H7 (cell line): ENCODE results near the gene IL17RB. TPM values are rescaled to one million over a fixed set of nuclear protein-coding genes. Genes with fewer than 3 reads are reported as not detected.

Experiments used
- DNase-seq: peaks from one replicate; pipeline ENCODE4 v3.0.0; 2012
- H3K27me3 ChIP-seq: 2 replicates; pipeline ENCODE4 v1.6.0; 2011; ENCODE audit warnings: mild to moderate bottlenecking, low read length; ENCODE audit not compliant: control insufficient read depth, insufficient read depth
- H3K36me3 ChIP-seq: replicated peaks from 2 replicates; pipeline ENCODE4 v1.5.1; 2011; ENCODE audit warnings: low read length; ENCODE audit not compliant: control insufficient read depth, insufficient read depth
- H3K4me3 ChIP-seq: 2 replicates; pipeline ENCODE4 v1.5.1; 2011; ENCODE audit warnings: low read depth, mild to moderate bottlenecking, control low read depth, low read length, moderate library complexity; ENCODE audit not compliant: insufficient read depth
- total RNA-seq: library from RNA; depleted of rRNA; stranded (reverse); fragments of >200 nt; shearing (Covaris generic); gene quantifications from 2 replicates; pipeline ENCODE4 v1.2.3, GENCODE V29; 2014

The IL17RB gene
- total RNA-seq, 1 experiment from 2014 or later = 8.9 TPM

DNA sequence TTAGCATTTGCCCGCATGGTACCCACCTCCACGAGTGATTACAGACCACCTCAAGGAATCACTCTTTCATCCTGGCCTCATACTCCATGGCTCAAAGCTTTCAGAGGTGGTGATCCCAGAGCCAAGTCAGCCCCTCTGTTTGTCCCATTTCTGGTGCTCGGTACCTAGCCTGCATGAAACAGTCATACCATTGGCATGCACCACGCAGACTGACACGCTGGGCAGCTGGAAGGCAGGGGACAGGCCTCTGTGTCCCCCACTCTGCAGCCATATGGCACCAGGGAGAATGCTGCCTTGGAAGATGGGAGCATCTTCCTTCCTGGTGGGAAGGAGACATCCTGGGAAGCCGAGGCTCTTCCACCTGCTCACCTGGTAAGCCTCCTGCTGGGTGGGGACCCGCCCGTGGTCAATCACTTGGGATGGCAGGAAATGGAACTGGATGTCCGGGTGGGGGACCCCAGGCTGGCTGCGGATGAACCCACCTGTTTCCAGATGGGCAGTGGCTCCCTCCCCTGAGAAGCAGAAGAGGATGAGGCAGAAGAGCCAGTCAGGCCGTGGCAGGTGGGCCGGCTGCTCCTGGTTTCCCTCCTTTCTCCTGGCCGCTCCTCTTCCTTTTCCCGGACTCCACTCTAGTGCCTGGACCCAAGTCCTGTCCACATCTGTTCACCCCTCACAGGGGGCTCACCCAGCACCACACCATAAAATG, 27.1 kb upstream of the IL17RB start:
- Histone ChIP-seq H3K36me3 (peaks cover 7% of the 10 kb centered on the region), H3K27me3 (no peaks in the 10 kb centered on the region), H3K4me3 (no peak overlapping the region)
- no peak for DNase-seq

DNA sequence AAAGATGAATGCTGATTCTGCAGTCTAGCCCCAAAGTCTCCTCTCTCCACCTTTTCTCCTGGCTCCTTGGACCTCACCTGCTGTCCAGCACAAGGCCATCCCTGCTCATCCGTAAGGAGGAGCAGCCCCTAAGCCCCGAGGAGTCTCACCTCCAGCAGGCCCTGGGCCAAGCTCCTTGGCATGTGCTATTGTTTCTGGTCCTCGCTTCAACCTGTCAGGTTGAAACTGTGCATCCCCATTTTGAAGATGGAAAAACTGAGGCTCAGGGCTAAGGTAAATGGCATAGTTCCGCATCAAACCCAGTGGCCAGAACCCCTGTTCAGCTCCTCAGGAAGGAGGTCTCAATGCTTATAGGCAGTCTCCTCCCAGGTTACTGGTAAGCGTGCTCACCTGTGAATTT, 26.3 kb upstream of the IL17RB start:
- no peak for DNase-seq
- Histone ChIP-seq H3K36me3 (peaks cover 7% of the 10 kb centered on the region), H3K4me3 (no peak overlapping the region), H3K27me3 (no peaks in the 10 kb centered on the region)

DNA sequence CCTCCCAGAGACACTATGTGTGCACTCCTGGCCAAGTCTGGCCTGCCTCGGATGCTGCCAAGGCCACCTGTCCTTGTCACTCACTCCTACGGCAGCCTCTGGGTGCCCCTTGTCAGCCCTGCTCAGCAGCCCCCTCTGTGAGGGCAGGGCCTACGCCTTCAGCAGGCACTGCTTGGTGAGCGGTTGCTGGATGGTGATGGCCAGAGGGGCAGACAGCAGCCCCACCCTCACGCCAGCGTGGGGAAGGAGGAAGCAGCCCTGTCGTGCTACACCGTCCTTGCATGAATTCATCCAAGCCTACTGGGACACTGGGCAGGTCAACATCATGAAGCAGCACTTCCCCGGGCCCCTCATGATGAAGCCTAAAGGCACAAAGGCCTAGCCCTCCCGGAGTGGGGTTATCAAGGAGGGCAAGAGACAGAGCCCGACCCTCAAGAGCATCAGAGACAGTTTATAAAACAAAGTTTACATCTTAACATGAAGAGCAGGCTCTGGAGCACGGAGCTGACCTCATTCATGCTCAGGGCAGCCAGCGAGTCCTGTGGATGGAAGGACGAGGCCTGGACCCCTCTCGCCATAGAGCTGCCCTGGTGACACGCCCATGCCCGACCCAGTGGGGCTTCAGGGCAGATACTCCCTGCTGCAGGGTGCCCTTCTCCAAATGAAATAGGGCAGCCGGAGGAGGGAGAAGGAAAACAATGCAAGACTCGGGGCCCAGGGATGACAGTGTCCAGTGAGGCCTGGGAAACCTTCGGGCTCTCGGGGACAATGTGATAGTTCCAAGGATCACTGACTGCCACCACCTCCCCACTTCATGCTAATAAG, 25.4 kb upstream of the IL17RB start:
- Histone ChIP-seq H3K36me3 (peaks cover 7% of the 10 kb centered on the region), H3K27me3 (no peaks in the 10 kb centered on the region), H3K4me3 (no peak overlapping the region)
- no peak for DNase-seq

DNA sequence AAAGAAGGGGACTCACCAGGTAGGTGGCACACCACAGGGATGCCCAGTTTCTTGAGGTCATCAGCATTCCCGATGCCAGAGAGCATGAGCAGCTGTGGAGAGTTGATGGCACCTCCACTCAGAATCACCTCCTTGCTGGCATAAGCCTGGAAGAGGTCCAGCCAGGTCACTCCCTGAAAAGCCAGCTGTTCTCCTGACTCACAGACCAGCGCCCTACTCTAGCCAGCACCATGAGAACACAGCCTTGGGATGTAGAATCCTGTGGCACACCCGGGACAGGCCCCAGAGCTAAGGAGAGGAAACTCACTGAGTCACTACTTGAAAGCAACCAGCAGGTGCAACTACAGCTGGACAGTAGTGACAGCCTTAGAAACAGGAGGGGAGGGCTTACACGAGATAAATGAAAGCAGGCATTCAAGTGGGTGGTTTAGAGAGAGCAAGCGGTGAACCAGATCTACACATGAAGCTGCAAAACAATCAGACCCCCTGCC, 24.7 kb upstream of the IL17RB start:
- Histone ChIP-seq H3K36me3 (peaks cover 7% of the 10 kb centered on the region), H3K27me3 (no peaks in the 10 kb centered on the region), H3K4me3 (no peak overlapping the region)
- no peak for DNase-seq

DNA sequence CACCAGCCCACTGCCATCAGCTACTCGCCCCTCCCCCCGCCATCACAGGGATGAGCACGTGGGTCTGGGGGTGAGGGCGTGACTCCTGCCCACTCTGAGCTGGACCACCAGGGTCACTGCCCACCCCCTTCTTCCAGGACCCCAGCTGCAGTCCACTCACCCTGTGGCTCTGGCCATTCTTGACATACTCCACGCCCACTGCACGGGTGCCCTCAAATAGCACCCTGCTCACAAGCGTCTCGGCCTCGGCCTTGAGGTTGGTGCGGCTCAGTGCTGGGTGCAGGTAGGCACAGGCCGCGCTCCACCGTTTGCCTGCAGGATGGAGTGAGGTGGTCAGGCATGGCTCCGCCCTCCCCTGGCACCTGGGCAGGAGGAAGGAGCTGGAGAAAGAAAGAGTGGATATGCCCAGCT, 24.0 kb upstream of the IL17RB start:
- Histone ChIP-seq H3K4me3 (no peak overlapping the region), H3K36me3 (peaks cover 7% of the 10 kb centered on the region), H3K27me3 (no peaks in the 10 kb centered on the region)
- DNase-seq = no peak

DNA sequence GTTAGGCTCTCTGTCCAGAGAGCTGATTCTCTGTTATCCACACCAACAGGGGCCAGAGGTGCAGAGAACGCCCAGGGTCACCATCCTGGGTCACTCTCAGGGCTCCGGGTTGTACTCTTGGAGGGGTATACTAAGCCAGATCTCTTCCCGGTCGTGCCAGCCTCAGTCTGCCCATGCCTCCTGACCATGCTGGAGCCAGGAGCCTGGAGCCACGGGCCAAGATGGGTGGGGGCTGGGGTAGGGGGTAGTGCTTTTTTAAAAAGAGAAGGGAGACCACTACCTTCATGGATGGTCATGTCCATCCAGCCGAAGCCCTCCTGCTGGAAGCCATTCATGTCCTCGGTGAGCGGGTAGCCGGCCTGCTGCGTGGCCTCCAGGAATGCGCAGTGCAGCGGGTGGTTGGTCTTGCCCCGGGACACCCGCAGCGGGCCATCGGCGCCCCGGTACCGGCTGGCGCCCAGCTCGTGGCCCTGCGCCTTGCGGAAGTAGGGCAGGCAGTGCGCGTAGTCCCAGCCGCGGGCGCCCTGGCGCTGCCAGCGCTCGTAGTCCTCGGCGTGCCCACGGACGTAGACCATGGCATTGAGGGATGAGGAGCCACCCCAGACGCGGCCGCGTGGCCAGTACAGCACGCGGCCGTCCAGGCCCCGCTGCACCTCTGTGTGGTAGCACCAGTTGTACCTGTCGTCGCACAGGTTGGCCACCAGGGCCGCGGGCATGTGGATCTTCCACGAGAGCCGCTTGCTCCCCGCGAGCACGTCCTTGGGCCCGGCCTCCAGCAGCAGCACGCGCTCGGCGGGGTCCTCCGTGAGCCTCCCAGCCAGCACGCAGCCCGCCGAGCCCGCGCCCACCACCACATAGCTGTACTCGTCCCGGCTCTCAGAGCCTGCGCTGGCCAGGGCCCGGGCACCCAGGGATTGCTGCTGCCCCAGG, 23.1 kb upstream of the IL17RB start:
- H3K36me3 ChIP-seq = peaks cover 7% of the 10 kb centered on the region
- no peaks in the 10 kb centered on the region for H3K27me3 ChIP-seq
- H3K4me3 ChIP-seq = no peak overlapping the region
- DNase-seq = peak; percentile 78

DNA sequence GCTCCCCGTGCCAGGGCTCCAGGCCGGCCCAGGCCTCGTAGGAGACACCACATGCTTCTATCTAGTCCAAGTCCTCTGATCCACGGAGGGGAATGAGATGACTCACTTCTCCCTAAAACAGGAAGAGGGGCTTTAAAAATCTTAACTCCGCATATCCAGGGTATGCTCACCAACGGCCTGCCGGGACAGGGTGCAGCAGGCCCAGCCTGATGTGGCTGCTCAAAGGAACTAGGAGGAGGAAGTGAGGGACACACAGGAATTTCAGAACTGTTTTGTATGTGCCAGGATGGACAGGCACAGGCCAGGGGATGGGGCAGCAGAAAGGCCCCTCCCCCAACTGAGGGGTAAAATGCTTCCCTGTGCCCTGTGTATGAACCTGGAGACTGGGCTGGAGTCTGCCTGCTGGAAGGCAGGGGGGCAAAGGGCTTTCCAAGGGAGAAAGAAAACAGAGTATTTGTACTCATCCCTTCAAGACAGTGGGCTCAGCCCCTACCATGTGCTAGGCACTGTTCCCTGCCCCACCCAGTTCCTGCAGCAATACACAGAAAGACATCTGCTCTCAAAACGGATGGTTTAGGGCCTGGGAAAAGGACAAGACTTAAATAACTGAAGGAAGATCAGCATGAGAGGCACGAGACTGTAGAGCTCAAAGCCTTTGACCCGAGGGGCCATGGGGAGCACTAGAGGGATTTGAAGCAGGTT, 22.3 kb upstream of the IL17RB start:
- H3K4me3 ChIP-seq = no peak overlapping the region
- H3K36me3 ChIP-seq = peaks cover 3% of the 10 kb centered on the region
- H3K27me3 ChIP-seq = no peaks in the 10 kb centered on the region
- DNase-seq = no peak

DNA sequence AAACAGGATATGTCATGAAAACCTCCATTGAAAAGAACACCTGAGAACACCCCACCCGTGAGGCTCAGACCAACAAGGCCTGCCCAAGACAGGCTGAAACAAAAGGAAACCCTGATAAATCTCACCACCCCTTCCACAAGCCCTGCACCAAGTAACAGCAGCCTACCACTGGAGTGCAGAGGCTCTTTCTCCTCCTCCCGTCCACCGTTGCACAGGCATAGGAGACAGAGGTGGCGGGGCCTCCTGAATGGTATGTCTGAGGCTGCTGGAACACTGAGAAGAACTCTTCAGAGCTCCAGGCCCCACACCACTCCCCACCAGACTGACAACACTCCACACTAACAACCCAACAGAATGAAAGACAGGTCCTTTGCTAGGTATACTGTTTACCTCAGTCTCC, 21.6 kb upstream of the IL17RB start:
- no peaks in the 10 kb centered on the region for H3K27me3 ChIP-seq
- no peak for DNase-seq
- H3K36me3 ChIP-seq = peaks cover 3% of the 10 kb centered on the region
- no peak overlapping the region for H3K4me3 ChIP-seq

DNA sequence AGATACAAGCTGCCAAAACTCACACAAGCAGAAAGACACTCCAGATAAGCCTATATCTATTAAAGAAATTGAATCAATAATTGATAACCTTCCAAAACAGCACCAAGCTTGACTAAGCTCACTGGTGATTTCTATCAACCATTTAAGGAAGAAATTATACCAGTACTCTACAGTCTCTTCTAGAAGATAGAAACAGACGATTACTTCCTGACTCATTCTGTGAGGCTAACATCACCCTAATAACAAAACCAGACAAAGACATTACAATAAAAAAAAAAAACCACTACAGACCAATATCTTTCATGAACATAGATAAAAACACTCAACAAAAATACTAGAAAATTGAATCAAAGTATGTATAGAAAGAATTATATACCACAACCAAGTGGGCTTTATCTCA, 20.3 kb upstream of the IL17RB start:
- DNase-seq = no peak
- Histone ChIP-seq H3K36me3 (no peaks in the 10 kb centered on the region; the same call in none of the 2 replicates), H3K4me3 (no peak overlapping the region), H3K27me3 (no peaks in the 10 kb centered on the region)

DNA sequence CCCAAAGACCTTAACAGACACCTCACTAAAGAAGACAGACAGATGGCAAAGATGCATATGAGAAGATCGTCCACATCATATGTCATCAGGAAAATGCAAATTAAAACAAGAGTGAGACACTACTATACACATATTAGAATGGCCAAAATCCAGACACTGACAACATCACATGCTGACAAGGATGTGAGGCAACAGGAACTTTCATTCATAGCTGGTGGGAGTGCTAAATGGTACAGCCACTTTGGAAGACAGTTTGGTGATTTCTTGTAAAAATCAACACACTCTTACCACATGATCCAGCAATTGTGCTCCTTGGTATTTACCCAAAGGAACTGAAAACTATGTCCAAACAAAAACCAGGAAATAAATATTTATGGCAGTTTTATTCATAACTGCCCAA, 17.8 kb upstream of the IL17RB start:
- DNase-seq = no peak
- Histone ChIP-seq H3K36me3 (no peaks in the 10 kb centered on the region), H3K27me3 (no peaks in the 10 kb centered on the region), H3K4me3 (no peak overlapping the region)

DNA sequence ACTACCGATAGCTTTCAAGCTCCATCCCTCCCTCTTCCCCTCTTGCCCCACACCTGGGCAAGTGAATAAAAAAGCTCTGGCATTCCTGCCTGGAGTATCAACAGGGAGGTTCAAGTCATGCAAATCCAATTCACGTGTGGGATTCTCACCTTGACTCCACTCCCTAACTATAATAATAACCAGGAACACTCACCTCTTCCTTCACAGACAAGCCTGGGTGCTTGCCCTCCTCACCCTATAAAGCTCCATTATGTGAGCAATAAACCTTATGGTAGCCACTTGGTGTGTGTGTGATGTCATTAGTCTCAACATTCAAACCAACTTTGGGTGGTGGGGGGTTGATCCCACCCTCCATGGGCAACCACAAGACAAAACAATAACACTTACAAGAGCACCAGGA, 16.8 kb upstream of the IL17RB start:
- Histone ChIP-seq H3K4me3 (no peak overlapping the region), H3K27me3 (no peaks in the 10 kb centered on the region), H3K36me3 (no peaks in the 10 kb centered on the region)
- DNase-seq = no peak

DNA sequence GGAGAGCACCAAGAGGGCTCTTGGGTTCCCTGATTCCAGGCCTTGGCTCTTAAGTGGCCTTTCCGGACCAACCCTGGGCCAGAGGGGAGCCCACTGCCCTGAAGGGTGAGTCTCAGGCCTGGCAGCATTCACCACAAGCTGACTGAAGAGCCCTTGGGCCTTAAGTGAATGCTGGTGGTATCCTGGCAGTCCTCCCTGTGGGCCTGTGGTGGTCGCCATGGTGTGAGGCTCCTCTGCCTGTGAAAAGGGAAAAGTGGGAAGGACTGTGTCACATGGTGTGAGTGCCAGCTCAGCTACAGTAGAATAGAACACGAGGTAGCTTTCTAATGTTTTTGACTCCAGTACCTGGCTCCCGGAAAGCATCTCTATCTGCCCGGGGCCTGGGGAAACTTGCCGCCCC, 15.4 kb upstream of the IL17RB start:
- H3K36me3 ChIP-seq = no peaks in the 10 kb centered on the region
- no peak for DNase-seq
- H3K4me3 ChIP-seq = no peak overlapping the region
- no peaks in the 10 kb centered on the region for H3K27me3 ChIP-seq

DNA sequence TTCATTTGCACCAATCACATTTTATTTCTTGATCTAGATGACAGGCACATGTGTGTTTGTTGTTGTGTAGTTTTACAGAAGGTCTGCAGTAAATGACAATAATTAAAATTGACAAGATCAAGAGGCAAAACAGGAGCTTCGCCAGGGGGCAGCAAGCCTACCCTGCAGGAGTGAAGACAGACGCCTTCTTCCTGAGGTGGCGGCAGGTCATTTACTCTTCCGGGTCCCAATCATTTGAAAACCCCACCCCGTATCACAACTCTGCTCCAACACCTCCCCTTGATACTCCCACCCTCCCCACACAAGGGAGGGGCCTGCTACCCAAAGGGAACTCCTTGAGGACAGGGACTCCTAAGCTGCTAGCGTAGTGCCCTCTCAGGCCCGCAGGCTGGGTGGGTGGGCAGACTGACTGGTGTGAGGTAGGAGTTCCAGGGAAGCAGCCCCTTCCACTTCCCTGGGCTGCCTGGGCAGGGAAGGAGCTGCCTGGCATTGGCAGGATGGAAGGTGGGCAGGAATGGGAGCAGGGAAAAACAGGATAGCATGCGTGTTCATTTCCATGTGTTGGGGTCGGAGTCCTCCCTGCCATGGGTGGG, 13.2 kb upstream of the IL17RB start:
- no peaks in the 10 kb centered on the region for H3K36me3 ChIP-seq
- DNase-seq = no peak
- H3K4me3 ChIP-seq = no peak overlapping the region
- H3K27me3 ChIP-seq = no peaks in the 10 kb centered on the region

DNA sequence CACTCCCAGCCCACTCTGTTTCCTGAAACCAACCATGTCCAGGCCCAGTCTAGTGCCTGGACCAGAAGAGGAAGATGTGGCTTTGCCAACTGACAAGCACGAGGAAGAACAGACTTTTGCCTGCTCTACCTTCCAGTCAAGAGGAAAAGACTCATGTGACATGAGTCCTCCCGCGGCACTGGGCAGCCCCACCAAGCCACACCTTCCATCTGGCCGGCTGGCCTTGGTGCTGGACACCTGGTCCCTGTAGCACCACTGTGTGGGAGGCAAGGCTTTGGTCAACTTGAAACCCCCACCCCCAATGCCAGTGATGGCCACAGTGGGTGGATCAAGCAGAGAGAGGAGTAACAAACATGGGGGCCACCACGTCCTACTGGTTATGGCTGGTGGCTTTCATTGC, 12.7 kb upstream of the IL17RB start:
- no peaks in the 10 kb centered on the region; the same call in 1 of the 2 replicates for H3K36me3 ChIP-seq
- no peaks in the 10 kb centered on the region for H3K27me3 ChIP-seq
- no peak overlapping the region for H3K4me3 ChIP-seq
- DNase-seq = no peak
